Fibroblast of gingiva (primary cell): ENCODE measurements around the gene PCDHGC3.
A peak's percentile ranks its signal among the peaks of the same experiment; 100 is the strongest.

Source experiments
- DNase-seq: peaks from one replicate; pipeline ENCODE4 v3.0.0-alpha.2; 2011; ENCODE audit warnings: low read depth

Gene PCDHGC3

GRCh38 chr5:141523991-141524390, 48.2 kb downstream of the PCDHGC3 start:
- no peak for DNase-seq

DNA sequence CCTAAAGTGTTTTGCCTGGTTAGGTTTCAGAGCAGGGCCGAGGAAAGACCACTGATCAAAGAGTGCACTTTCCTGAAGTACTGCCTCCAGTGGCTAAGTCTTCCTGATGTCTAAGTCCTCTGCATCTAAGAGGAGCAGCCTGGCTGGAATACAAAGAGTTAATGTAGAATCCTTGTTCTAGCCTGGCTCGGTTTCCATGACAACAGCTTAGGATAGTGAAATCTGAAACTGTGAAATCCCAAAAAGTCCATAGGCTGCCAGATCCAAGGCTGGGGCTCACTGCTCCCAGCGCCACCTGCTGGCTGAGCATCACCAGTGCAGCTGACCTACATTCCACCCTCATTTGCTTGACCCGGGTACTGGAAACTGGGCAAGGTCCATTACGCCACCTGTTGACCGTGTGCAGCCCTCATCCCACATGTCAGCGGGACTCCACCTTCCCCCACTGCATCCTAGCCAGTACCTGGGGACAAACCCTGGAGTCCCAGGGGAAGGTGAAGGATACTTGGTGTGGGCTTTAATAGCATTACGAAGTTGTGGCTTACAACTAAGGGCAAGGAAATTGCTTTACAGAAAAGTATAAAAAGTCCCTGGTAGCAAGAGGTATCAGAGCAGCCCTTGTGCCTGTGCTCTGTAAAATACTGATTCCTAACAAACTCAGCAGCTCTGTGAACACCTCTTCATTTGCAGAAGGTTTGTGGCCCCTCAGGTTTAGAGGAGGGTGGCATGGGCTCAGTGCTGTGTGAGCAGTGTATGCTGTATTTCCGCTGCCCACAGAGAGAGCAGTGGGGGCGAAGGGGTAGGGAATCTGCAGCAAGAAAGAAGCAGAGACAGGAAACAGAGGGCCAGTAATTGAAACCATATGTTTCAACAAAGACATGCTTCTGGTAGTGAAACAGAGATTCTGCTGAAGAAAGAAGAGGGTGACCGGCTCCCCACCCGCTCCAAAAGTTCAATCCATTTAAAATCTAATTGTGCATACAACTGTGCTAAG, 49.1 kb downstream of the PCDHGC3 start:
- DNase-seq = peak; percentile 96

DNA sequence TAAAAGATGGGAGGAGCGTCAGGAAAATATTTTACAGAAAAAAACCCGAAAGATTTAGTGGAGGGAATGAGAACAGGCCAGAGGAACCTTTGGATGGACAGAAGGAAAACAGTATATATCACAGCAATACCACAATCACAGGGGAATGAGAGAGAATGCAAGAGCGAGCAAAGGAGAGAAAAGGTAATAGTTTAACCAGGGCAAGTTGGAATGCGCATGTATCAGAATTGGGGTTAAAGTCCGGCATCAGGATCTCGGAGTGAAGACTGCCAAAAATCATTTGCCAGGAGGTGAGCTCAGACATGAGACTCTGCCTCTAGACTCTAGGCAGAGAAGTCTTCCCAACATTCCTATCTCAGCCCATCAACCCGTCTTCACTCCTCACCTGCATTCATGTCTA, 49.9 kb downstream of the PCDHGC3 start:
- DNase-seq = no peak

DNA sequence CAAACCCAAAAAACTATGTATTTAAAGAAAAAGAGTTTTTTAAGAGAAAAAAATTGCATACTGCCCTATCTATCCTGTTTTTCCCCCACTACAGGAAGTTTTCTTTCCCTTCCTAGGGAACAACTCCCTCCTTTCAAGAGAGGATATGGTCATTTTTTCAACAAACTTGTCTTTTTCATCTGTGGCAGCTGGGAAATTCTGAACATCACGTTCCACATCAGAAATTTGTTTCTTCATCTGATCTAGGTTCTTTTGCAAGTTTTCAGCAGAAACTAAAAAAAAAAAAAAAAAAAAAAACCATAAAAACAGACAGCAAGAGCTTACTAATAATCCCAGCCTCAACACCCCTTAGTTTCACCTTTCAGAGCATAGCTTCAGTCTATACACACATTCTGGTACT, 51.7 kb downstream of the PCDHGC3 start:
- DNase-seq = no peak
